GM18498 (cell line): Measurements from ENCODE around the gene CMTM8.

Source experiments
- ATAC-seq: cut with Tn5 transposase; IDR thresholded peaks from one replicate; pipeline ENCODE4 v1.9.1; 2021; ENCODE audit warnings: mild to moderate bottlenecking, moderate library complexity; ENCODE audit not compliant: unreplicated experiment

CMTM8 gene

DNA sequence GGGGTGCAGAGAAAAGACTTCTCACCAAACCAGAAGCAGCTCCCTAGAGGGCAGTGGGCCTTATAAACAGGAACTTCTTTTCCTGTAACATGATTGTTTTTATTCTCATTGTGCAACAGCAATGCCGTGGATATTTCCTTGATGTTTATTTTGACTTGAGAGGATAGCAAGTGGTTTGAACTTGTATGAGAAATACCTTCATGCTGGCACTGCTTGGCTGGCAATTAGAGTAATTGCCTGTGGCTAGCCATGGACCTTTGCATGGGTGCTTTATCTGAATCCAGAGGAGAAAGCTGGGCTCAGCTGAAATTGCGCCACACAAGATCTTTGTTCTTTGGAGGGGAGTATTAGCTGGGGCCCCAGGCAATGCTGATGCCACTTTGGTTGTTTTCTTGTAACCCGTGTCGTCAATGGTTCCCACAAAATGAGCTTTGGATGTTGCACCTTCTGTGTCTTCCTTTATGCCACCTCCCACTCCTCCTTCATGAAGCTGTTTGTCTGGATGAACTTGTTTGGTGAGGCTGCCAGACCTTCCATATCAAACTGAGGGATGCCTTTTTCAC lies 37.9 kb downstream of the CMTM8 start:
- ATAC-seq: no peak

DNA sequence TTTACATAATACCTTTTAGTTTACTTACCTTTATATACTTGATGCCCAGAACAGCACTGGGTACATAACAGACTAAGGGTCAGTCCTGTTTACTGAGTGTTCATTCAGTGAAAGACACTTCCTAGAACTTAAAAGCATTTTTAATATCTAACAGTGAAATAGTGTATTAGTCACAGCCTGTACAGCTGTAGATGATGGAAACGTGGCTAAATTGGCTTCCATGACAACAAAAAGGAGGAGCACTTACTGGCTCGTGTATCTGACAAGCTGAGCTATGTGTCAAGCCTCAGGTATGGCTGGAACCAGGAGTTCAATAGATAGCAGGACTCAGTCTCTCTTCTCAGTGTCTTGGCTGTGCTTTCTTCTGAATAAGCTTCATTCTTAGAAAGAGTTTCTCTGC lies 40.2 kb downstream of the CMTM8 start:
- no peak for ATAC-seq

- ATAC-seq: no peak
Measured at GRCh38 chr3:32280262-32280910, 41.9 kb downstream of the CMTM8 start.

DNA sequence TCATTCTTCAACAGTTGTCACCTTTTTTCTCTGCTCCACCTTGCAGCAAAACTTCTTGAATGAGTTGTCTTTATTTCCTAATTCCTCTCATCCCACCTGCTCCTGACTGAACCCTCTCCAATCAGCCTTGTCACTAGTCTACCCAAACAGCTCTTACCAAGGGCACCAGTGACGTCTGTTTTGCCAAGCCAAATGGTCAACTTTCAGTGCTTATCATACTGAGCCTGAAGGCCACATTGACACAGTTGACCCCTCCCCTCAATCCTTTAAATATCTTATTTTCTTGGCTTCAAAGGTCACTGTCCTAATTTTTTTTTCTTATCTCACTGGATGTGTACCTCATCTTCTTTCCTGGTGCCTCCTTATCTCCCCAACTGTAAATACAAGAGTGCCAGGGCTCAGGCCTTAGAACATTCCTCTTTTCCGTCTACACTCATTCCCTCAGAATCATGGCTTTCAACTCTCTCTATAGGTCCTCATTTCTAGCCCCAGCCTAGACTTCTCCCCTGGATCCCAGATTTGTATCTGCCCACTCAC lies 43.2 kb downstream of the CMTM8 start:
- no peak for ATAC-seq

GRCh38 chr3:32282578-32283154 lies 44.2 kb downstream of the CMTM8 start:
- no peak for ATAC-seq

DNA sequence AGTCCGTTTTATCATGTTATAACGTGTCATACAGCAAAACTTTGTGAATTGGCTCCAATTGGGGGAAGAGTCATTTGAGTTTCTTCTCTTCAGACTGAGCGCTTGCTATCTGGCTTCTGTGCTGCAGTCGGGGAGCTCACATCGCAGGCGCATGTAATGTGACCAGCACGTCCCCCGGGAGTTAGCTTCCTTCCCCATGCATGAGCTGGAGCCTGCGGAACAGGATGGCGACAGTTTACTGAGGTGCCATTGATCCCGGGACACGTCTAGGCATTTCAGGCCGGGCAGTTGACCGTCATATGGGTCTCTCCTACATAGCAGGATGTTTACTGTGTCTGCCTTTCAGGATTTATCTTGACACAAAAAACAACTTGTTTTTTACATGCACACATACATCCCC lies 44.8 kb downstream of the CMTM8 start:
- ATAC-seq: no peak

- ATAC-seq: no peak
Measured at GRCh38 chr3:32284443-32285212, 46.1 kb downstream of the CMTM8 start.

DNA sequence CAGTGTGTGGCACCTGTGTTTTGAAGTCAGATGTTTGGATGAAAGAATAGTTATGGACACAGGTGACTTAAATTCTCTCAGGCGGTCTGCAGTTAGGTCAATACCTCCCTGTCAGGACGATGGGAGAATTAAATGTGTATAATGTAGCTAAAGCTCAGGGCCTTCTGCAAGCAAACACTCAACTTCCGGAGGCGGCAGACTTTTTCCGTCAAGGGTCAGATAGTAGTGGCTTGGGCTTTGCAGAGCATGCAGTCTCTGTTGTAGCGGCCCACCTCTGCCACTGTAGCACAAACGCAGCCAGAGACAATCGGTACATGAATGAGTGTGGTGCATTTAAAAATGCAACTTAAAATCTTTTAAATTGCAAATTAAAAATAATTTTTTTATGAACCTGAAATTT lies 47.4 kb downstream of the CMTM8 start:
- no peak for ATAC-seq

DNA sequence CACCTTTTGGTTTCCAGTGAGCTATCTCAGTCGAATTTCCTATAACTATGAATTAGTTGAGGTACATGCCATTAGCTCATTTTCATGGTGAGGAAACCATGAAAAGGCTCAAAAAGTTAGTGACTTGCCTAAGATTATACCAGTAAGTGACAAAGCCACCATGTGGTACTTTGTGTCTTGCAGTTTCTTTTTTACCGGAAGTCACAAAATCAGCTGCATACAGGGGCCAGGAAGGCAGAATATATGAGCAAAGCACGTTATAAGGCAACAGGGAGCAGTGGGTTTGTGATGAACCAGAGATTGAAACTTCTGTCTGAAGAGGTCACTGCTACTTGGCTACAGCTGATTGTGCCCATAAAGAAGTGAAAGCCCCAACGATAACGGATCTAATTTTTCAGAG lies 50.3 kb downstream of the CMTM8 start:
- no peak for ATAC-seq

DNA sequence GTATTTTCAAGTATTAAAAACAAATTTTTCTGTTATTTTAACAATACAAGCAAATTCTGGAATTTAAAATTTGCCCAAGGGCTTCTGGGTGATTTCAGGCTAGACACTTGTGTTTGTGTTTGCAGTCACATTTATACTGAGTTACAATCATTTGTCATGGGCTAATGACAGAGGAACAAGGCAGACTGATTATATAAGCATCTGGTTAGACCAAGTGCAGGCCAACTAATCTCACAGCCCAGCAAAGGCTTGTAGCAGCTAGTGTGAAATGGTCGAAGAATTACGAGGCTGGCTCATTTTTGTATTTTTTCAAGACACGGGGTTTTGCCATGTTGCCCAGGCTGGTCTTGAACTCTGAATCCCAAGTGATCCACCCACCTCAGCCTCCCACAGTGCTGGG lies 52.1 kb downstream of the CMTM8 start:
- no peak for ATAC-seq

- no peak for ATAC-seq
Measured at GRCh38 chr3:32292085-32292796, 53.8 kb downstream of the CMTM8 start.

GRCh38 chr3:32293903-32294302 lies 55.4 kb downstream of the CMTM8 start:
- ATAC-seq: no peak

DNA sequence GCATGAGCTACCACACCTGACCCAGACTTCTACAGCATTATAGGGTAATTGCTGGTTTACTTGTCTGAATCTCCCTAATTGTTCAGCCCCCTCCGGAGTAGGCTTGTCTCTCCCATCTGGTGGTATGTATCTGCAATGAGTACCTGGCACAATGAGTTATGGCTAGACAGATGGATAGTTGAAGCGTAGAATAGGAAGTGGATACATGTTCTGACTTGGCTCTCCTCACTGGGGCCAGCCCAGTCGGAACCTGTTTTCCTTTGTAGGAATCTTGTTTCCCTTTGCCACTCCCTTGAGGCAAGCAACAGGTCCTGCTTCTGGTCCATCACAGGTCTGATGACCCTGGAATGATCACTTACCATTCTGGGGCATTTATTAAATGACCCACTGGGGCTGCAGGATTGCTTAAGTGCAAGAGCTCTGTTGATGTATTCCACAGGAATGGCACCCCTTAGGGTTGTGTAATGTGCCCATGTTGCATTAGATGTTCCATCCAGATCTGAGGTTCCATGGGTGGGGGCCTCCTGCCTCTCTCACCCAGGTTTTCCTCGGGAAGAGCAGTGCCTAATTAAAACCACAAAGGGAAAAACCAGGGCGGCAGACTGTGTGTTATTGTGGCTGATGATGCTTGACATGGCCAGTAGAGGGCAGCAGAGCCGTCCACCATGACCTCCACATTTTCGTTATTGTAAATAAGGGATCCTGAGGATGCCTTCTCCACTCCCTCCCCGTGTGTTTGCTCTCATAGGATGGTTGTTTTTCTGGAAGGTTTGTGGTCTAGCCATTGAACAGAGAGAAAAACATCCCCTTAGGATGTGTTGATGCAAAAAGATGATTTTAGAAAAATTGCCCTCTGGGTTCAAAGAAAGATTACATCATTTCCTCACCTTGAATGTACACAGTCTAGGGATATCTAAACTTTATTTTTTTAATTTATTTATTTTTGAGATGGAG lies 58.0 kb downstream of the CMTM8 start:
- ATAC-seq: peak; percentile 67

DNA sequence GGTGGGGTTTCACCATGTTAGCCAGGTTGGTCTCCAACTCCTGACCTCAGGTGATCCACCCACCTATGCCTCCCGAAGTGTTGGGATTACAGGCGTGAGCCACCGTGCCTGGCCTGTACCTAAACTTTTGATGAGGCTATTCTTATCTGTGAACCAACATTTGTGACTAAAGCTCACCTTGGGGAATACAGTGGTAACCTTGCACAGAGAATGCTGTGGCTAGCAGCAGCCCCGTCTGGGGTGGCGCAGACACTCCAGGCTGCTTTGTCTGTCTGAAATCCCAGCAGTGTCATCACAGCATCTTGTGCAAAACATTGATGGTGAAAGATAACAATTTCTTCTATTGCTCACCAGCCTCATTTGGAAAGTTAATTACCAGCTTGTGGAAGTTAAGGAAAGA lies 58.9 kb downstream of the CMTM8 start:
- ATAC-seq: no peak

- no peak for ATAC-seq
Measured at GRCh38 chr3:32301426-32301825, 62.9 kb downstream of the CMTM8 start.

- ATAC-seq: no peak
Measured at GRCh38 chr3:32302601-32303398, 64.3 kb downstream of the CMTM8 start.

- ATAC-seq: no peak
Measured at GRCh38 chr3:32303399-32303747, 64.9 kb downstream of the CMTM8 start.

DNA sequence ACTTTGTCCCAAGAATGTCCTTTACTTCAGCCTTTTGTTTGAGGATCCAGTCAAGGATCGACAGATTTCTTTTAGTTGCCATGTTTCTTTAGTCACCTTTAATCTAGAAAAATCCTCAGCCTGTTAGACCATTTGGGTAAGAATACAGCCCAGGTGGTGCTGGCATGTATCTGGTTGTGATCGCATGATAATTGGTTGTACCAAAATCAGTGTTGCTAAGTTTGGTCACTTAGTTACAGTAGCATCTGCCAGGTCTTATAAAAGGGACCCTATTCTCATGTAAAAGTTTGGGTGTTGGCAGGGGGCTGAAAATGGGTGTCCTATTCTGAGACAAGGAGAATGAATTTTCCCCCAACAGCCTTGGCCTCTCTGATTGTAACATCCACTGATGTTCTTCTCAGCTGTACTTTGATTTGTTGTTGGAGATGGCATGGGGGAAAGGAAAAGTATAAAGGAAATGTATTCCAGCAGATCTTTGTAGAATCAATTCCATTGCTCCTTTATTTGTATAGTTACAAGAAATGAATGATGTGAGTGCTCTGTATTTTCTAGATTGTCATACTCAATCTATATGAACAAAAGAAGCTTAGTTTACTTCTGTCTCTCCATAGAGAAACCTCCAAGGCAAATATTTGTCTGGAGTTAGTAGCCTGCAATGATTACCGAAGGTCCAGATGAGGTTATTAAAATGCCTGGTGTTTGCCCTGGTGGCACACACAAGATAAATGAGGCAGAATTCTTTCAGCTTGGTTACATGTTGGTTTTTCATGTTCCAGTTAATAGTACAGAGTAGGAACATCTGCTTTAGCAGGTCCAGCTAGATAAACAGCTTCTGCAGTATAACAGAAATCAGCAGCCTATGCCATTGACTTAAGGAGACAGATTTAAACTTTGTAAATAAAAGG lies 65.7 kb downstream of the CMTM8 start:
- ATAC-seq: no peak
